ENCODE results near the gene CINP.

GRCh38 chr14:102370305-102370809, 7.7 kb upstream of the CINP start:
- TF ChIP-seq MXI1 (conservative IDR thresholded peaks at IDR 0.05; ENCODE audit: poor library complexity, severe bottlenecking) (no peak), EZH2 (IDR thresholded peaks at IDR 0.05; ENCODE audit: borderline replicate concordance, insufficient read depth, low read length, poor library complexity, severe bottlenecking) (no peak), TAF1 (IDR thresholded peaks at IDR 0.05; ENCODE audit: low read depth) (no peak), CTCF (IDR thresholded peaks at IDR 0.05; ENCODE audit: poor library complexity, severe bottlenecking) (no peak), POLR2AphosphoS5 (IDR thresholded peaks at IDR 0.05) (no peak), REST (IDR thresholded peaks at IDR 0.05; ENCODE audit: borderline replicate concordance) (no peak), EP300 (conservative IDR thresholded peaks at IDR 0.05; ENCODE audit: poor library complexity, severe bottlenecking) (no peak), RAD21 (conservative IDR thresholded peaks at IDR 0.05) (no peak), SMC3 (conservative IDR thresholded peaks at IDR 0.05; ENCODE audit: poor library complexity) (no peak)

Data from neural cell (in vitro differentiated cells).